B cell (primary cell): Measurements from ENCODE around the gene RNASE13. TPM values are rescaled to one million over a fixed set of nuclear protein-coding genes. Genes with fewer than 3 reads are reported as not detected.

Source experiments
- ATAC-seq: fragments of 200-7000 bp; cut with Tn5 transposase; one replicate; pipeline ENCODE4 v1.10.0; 2021; ENCODE audit warnings: low read depth, mild to moderate bottlenecking, moderate number of reproducible peaks, moderate library complexity
- CTCF ChIA-PET: fragments of 350-600 bp; sonication (Branson Sonifier 250); formaldehyde crosslinking; loops from one replicate; lab custom pipeline; 2021; ENCODE audit warnings: antibody characterized with exemption, inconsistent platforms; lab: Charles Lee
- POLR2A ChIA-PET: fragments of 350-600 bp; sonication (Branson Sonifier 250); formaldehyde crosslinking; loops from one replicate; lab custom pipeline; 2021; ENCODE audit warnings: antibody characterized with exemption; lab: Charles Lee
- DNase-seq: peaks from one replicate; pipeline ENCODE4 v3.0.0; 2013
- H2AFZ ChIP-seq: 2 replicates; pipeline ENCODE4 v1.6.1; 2012; ENCODE audit warnings: mild to moderate bottlenecking, low read depth, low read length; ENCODE audit not compliant: insufficient read depth, poor library complexity, severe bottlenecking
- H3K27ac ChIP-seq, 2 donors: 1 replicate in 1 of 2; 2 replicates in 1 of 2; pipeline ENCODE4 v1.5.1; 2012 to 2013; ENCODE audit warnings: low read length in 2 of 2, mild to moderate bottlenecking in 2 of 2, moderate library complexity in 1 of 2
- H3K27me3 ChIP-seq, 4 experiments: fragments of 200-600 bp in 1 of 4; sonication (generic) in 1 of 4; replicated peaks in 1 of 4; 1 replicate in 2 of 4; 2 replicates in 2 of 4; pipeline versions ENCODE4 v1.6.1 to v1.7.0; 2013 to 2016; ENCODE audit warnings: low read length in 3 of 4, mild to moderate bottlenecking in 2 of 4, mixed read lengths in 1 of 4, moderate library complexity in 1 of 4; ENCODE audit not compliant: insufficient read depth in 4 of 4, control insufficient read depth in 3 of 4; ENCODE audit errors: control extremely low read depth in 1 of 4
- H3K36me3 ChIP-seq, 2 experiments: replicated peaks in 1 of 2; 1 replicate in 1 of 2; 2 replicates in 1 of 2; pipeline versions ENCODE4 v1.6.1 to v1.7.1; 2013; ENCODE audit warnings: low read length in 1 of 2; ENCODE audit not compliant: insufficient read depth in 2 of 2, control insufficient read depth in 1 of 2; ENCODE audit errors: control extremely low read depth in 1 of 2, extremely low read depth in 1 of 2
- H3K4me1 ChIP-seq, 2 donors: fragments of 200-600 bp in 1 of 2; sonication (generic) in 1 of 2; 1 replicate in 1 of 2; 2 replicates in 1 of 2; pipeline versions ENCODE4 v1.5.1 to v1.6.1; 2013 to 2017; ENCODE audit warnings: low read length in 2 of 2; ENCODE audit not compliant: control insufficient read depth in 2 of 2, insufficient read depth in 2 of 2
- H3K4me2 ChIP-seq: replicated peaks from 2 replicates; pipeline ENCODE3; 2012; ENCODE audit warnings: mild to moderate bottlenecking, low read depth, low read length; ENCODE audit not compliant: poor library complexity, severe bottlenecking
- H3K4me3 ChIP-seq, 5 experiments: fragments of 200-600 bp in 1 of 5; sonication (generic) in 1 of 5; 1 replicate in 3 of 5; 2 replicates in 2 of 5; pipeline versions ENCODE4 v1.5.1 to v1.7.0; 2011 to 2016; ENCODE audit warnings: low read length in 4 of 5, mild to moderate bottlenecking in 4 of 5, low read depth in 2 of 5, control low read depth in 1 of 5, moderate library complexity in 1 of 5; ENCODE audit not compliant: insufficient read depth in 1 of 5; ENCODE audit errors: control extremely low read depth in 1 of 5, extremely low read depth in 1 of 5
- H3K79me2 ChIP-seq: fragments of 200-600 bp; sonication (generic); one replicate; pipeline ENCODE4 v1.6.0; 2016; ENCODE audit warnings: low read length; ENCODE audit not compliant: control insufficient read depth, insufficient read depth
- H3K9ac ChIP-seq: fragments of 200-600 bp; sonication (generic); 2 replicates; pipeline ENCODE4 v1.6.1; 2017; ENCODE audit warnings: mild to moderate bottlenecking, low read length, moderate library complexity
- H3K9me3 ChIP-seq, 3 donors: one replicate each; pipeline versions ENCODE4 v1.6.1 to v1.7.1; 2013; ENCODE audit warnings: low read length in 2 of 3; ENCODE audit not compliant: control insufficient read depth in 2 of 3, insufficient read depth in 1 of 3; ENCODE audit errors: control extremely low read depth in 1 of 3
- H4K20me1 ChIP-seq: 2 replicates; pipeline ENCODE4 v1.6.0; 2012; ENCODE audit warnings: mild to moderate bottlenecking, low read length; ENCODE audit not compliant: insufficient read depth, control insufficient read depth, poor library complexity, severe bottlenecking
- H3K27ac Mint-ChIP-seq: one replicate; pipeline ENCODE4 v1.8.0; 2021; ENCODE audit warnings: mixed read lengths
- H3K27me3 Mint-ChIP-seq: one replicate; pipeline ENCODE4 v1.8.0; 2021; ENCODE audit warnings: mixed read lengths
- H3K4me1 Mint-ChIP-seq: one replicate; pipeline ENCODE4 v1.8.0; 2021; ENCODE audit warnings: mixed read lengths
- H3K4me3 Mint-ChIP-seq: one replicate; pipeline ENCODE4 v1.8.0; 2021; ENCODE audit warnings: mixed read lengths
- H3K9me3 Mint-ChIP-seq: one replicate; pipeline ENCODE4 v1.8.0; 2022; ENCODE audit warnings: mixed read lengths; ENCODE audit not compliant: insufficient read depth
- EZH2 ChIP-seq: IDR thresholded peaks from 2 replicates; pipeline ENCODE4 v1.6.1; 2012; ENCODE audit warnings: borderline replicate concordance, low read depth, mild to moderate bottlenecking, moderate library complexity, low read length; ENCODE audit not compliant: insufficient read depth, poor library complexity, severe bottlenecking
- WGBS: methylation state at CpG from one replicate; pipeline ENCODE4 v1.1.5; 2013; ENCODE audit warnings: missing lambda C conversion rate; ENCODE audit not compliant: insufficient coverage; 5-methylcytosine and 5-hydroxymethylcytosine counted together
- intact Hi-C: fragments of 100-400 bp; cut with micrococcal nuclease; formaldehyde crosslinking; loops from one replicate; pipeline ENCODE4 v1.10.0; 2022
- polyA plus RNA-seq: library from polyadenylated mRNA; depleted of rRNA; stranded (reverse); fragments of >200 nt; gene quantifications from 2 replicates; pipeline ENCODE4 v1.2.3, GENCODE V29; 2012
- total RNA-seq, 2 donors: library from RNA; stranded (reverse); fragments of 120-200 nt in 1 of 2; gene quantifications; 1 replicate in 1 of 2; 2 replicates in 1 of 2; pipeline versions ENCODE4 v1.2.3 to v1.2.4, GENCODE V29; 2013 to 2022
- TF ChIP-seq, protein P1 (sequence below): fragments of 200-600 bp; IDR thresholded peaks from one replicate; pipeline ENCODE4 v1.8.0; 2022; ENCODE audit warnings: antibody characterized with exemption, mild to moderate bottlenecking

The RNASE13 gene
- total and polyA plus RNA-seq, 2 donors (not counting 1 experiment from before 2014, with no cell fraction given), result not detected

DNA sequence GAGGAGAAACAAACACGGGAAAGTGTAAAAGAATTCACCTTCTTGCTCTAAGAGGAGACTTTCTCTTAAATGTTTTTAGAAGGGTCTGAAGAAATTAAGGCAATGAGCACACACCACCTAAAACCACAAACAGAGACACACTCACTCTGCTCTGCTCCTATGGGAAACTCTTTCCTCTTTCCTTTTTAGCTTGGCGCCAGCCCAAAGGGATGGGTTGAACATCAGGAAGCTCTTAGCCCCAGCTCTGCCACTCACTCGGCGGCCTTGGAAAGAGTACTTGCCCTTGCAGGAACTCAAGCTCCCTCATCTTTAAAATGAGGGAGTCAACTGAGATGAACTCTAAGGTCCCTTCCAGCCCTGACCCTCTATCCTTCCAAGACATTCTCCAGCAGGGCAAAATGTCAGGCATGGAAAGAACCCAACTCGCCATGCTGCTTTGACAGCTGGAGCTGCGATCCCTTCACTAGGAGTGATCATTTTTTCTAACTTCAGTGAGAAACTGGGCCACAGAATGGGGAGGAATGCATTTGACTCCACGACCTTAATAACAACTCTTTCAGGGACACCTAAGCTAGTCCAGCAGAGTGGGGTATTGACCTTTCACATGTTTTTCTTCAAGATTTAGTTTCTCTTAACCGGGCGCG lies 22.0 kb upstream of the RNASE13 start:
- H3K4me2 ChIP-seq, result no peak overlapping the region
- ATAC-seq (no peak), DNase-seq (no peak)
- no peak overlapping the region for H2AFZ ChIP-seq
- H3K4me1 ChIP-seq, result no peaks in the 10 kb centered on the region
- intact Hi-C loops, result no loop called here
- Mint-ChIP-seq H3K9me3 (no peaks in the 10 kb centered on the region), H3K4me3 (no peak overlapping the region), H3K4me1 (no peaks in the 10 kb centered on the region), H3K27me3 (peaks cover 33% of the 10 kb centered on the region), H3K27ac (no peak overlapping the region)
- H3K27me3 ChIP-seq, result peaks cover 0 to 8% (median 2%) of the 10 kb centered on the region in 4 experiments
- H3K79me2 ChIP-seq, result no peaks in the 10 kb centered on the region
- H3K27ac ChIP-seq, result no peak overlapping the region
- no peaks in the 10 kb centered on the region for H3K36me3 ChIP-seq
- no peak overlapping the region for H3K9ac ChIP-seq
- H3K9me3 ChIP-seq, result no peaks in the 10 kb centered on the region
- WGBS, result 98% methylated on average over 5 of the region's 10 CpGs
- no peak for TF ChIP-seq EZH2
- TF ChIP-seq, protein P1, sequence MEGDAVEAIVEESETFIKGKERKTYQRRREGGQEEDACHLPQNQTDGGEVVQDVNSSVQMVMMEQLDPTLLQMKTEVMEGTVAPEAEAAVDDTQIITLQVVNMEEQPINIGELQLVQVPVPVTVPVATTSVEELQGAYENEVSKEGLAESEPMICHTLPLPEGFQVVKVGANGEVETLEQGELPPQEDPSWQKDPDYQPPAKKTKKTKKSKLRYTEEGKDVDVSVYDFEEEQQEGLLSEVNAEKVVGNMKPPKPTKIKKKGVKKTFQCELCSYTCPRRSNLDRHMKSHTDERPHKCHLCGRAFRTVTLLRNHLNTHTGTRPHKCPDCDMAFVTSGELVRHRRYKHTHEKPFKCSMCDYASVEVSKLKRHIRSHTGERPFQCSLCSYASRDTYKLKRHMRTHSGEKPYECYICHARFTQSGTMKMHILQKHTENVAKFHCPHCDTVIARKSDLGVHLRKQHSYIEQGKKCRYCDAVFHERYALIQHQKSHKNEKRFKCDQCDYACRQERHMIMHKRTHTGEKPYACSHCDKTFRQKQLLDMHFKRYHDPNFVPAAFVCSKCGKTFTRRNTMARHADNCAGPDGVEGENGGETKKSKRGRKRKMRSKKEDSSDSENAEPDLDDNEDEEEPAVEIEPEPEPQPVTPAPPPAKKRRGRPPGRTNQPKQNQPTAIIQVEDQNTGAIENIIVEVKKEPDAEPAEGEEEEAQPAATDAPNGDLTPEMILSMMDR, result no peak
- H4K20me1 ChIP-seq, result no peaks in the 10 kb centered on the region
- POLR2A ChIA-PET, result no interaction called here
- CTCF ChIA-PET, result interaction anchor here (1.2 kb wide), 1 partner anchor 42 kb away, joined by 5 read pairs; no protein-coding TSS in a partner anchor
- H3K4me3 ChIP-seq, result no peak overlapping the region

DNA sequence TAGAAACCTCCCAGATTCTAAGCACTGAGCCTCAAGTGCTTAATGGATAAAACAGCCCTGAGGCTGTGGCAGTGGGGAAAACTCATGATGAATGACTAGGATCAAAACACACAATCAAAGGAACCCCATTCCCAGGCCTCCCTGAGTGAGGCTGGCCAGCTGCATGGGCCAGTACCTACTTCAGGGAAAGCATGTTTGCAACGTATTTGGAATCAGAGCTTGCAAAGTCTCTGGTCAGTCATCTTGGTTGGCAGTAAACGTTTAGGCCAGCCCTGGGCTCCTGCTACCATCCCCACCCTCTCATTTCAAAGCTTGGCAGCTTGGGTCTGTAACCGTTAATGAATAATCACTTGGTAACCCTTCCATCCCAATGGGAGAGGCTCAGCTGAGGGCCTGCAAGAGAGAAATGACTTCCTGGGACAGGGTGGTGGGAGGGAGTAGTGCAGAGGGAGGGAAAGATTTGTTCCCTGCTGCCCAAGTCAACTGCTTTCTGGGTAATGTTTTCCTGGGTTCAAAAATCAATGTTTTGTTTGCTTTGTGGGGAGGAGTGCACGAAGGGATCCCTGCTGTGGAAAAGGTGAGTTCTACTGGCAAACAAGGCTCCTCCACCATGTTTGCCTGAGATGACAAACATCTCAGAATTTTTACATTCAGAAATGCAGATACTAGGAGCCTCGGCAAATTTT lies 21.0 kb upstream of the RNASE13 start:
- WGBS, result 53% methylated on average over 2 of the region's 5 CpGs
- ATAC-seq (no peak), DNase-seq (no peak)
- H3K4me3 ChIP-seq, result no peak overlapping the region
- no peaks in the 10 kb centered on the region for H3K9me3 ChIP-seq
- CTCF ChIA-PET, result interaction anchor here (1.2 kb wide), 1 partner anchor 41 kb away, joined by 5 read pairs; no protein-coding TSS in a partner anchor
- intact Hi-C loops, result no loop called here
- no peaks in the 10 kb centered on the region for H3K79me2 ChIP-seq
- H3K4me3 Mint-ChIP-seq, result no peak overlapping the region
- POLR2A ChIA-PET, result no interaction called here
- peaks cover 0 to 7% (median 2%) of the 10 kb centered on the region in 4 experiments for H3K27me3 ChIP-seq
- H4K20me1 ChIP-seq, result no peaks in the 10 kb centered on the region
- H3K27ac ChIP-seq, result no peak overlapping the region
- no peak overlapping the region for H3K4me2 ChIP-seq
- H3K27me3 Mint-ChIP-seq, result peaks cover 35% of the 10 kb centered on the region
- no peaks in the 10 kb centered on the region for H3K4me1 ChIP-seq
- H3K9ac ChIP-seq, result no peak overlapping the region
- H3K36me3 ChIP-seq, result no peaks in the 10 kb centered on the region
- H3K4me1 Mint-ChIP-seq, result no peaks in the 10 kb centered on the region
- TF ChIP-seq EZH2, result no peak
- TF ChIP-seq, protein P1, result no peak
- no peak overlapping the region for H3K27ac Mint-ChIP-seq
- H3K9me3 Mint-ChIP-seq, result no peaks in the 10 kb centered on the region
- H2AFZ ChIP-seq, result no peak overlapping the region
